SKM-1 treated with dmso at 0.1 percent for 144 hours (cell line): Measurements from ENCODE around the gene SELENOO.
"Not testable (repeated sequence)": the region's sequence is repeated elsewhere in the genome, so short reads cannot be mapped to it uniquely, and the experiment has no call there.

Experiments used
- DNase-seq: peaks from one replicate; lab custom pipeline; 2025; ENCODE audit not compliant: unreplicated experiment; lab: John Stamatoyannopoulos, UW

Gene SELENOO, protein sequence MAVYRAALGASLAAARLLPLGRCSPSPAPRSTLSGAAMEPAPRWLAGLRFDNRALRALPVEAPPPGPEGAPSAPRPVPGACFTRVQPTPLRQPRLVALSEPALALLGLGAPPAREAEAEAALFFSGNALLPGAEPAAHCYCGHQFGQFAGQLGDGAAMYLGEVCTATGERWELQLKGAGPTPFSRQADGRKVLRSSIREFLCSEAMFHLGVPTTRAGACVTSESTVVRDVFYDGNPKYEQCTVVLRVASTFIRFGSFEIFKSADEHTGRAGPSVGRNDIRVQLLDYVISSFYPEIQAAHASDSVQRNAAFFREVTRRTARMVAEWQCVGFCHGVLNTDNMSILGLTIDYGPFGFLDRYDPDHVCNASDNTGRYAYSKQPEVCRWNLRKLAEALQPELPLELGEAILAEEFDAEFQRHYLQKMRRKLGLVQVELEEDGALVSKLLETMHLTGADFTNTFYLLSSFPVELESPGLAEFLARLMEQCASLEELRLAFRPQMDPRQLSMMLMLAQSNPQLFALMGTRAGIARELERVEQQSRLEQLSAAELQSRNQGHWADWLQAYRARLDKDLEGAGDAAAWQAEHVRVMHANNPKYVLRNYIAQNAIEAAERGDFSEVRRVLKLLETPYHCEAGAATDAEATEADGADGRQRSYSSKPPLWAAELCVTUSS

GRCh38 chr22:50200461-50201190 lies at the start of gene SELENOO:
SELENOO (plus strand) TSS chr22:50201011; CDS start chr22:50201037, 26 bp downstream.
- peak; percentile 65 for DNase-seq

GRCh38 chr22:50151571-50152537 lies 49.0 kb upstream of the SELENOO start:
- DNase-seq = no peak

GRCh38 chr22:50153056-50153755 lies 47.6 kb upstream of the SELENOO start:
- DNase-seq = no peak

DNA sequence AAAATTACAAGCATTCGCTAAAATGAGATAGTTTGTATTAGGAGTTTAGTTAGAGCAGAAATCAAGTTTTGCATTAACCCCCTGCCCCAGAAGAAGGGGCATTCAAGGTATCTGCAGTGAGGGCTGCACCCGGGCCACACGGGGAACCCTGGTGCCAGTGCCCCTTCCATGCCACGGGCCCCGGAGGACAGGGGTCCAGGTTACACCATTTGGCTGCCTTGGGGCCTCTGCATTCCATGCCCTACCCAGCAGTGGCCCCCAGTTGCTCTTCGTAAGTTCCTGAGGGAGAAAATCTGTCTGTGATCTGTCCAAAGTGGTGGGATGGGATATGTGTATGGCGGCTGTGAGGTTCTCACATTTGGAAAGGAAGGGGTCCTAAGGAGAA lies 47.1 kb upstream of the SELENOO start:
- DNase-seq = no peak

GRCh38 chr22:50157709-50158375 lies 43.0 kb upstream of the SELENOO start:
- DNase-seq = no peak

- DNase-seq = no peak
Measured at GRCh38 chr22:50160947-50161346, 39.9 kb upstream of the SELENOO start.

- DNase-seq = no peak
Measured at GRCh38 chr22:50161508-50162390, 39.1 kb upstream of the SELENOO start.

GRCh38 chr22:50162391-50162956 lies 38.3 kb upstream of the SELENOO start:
- no peak for DNase-seq

GRCh38 chr22:50165436-50166123 lies 35.2 kb upstream of the SELENOO start:
- DNase-seq = no peak

DNA sequence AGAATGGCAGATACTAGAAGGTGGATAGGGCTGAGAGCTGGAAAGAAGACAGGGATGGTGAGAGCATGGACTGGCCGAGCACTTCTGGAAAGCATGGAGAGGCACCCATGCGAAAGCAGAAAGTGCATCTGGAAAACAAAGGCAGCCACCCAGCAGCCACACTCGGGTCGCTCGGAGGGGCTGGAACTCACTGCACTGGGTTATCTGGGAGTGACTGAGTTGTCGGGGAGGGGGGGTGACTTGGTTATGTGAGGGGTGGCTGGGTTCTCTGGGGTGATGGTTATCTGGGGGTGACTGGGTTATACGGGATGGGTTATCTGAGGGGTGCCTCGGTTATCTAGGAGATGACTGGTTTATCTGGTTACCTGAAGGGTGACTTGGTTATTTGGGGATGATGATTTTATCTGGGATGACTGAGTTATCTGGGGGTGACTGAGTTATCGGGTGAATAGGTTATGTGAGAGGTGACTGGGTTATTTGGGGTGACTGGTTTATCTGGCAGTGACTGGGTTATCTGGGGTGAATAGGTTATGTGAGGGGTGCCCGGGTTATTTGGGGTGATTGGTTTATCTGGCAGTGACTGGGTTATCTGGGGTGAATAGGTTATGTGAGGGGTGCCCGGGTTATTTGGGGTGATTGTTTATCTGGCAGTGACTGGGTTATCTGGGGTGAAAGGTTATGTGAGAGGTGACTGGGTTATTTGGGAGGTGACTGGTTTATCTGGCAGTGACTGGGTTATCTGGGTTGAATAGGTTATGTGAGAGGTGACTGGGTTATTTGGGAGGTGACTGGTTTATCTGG lies 32.9 kb upstream of the SELENOO start:
- DNase-seq = no peak

- not testable (repeated sequence) for DNase-seq
Measured at GRCh38 chr22:50168490-50169180, 32.2 kb upstream of the SELENOO start.

- no peak for DNase-seq
Measured at GRCh38 chr22:50169181-50169759, 31.5 kb upstream of the SELENOO start.

DNA sequence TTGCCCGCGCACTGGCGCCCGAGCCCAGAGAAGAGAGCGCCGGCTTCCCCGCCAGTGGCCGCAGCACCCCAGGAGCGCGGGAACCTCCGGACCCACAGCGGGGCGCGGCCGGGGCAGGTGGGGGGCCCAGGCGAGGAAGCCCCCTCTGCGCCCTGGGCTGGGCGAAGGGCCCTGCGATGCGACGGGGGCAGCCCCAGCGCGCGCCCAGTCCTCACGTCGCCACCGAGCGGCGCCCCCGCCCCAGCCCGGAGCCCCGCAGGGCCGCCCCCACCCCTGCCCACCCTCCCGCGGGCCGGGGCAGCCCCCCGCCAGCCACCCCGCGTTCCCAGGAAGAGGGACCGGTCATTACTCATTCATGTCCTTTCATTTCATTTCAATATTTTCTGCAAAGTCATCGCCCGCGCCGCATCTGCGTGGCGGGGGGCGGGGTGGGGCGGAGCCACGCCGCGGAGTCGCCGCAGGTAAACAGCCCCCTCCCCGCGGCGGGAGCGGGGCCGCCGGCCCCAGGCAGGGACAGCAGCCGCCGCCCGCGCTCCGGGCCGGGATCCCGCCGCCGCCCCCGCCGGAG lies 31.0 kb upstream of the SELENOO start:
- DNase-seq = no peak

DNA sequence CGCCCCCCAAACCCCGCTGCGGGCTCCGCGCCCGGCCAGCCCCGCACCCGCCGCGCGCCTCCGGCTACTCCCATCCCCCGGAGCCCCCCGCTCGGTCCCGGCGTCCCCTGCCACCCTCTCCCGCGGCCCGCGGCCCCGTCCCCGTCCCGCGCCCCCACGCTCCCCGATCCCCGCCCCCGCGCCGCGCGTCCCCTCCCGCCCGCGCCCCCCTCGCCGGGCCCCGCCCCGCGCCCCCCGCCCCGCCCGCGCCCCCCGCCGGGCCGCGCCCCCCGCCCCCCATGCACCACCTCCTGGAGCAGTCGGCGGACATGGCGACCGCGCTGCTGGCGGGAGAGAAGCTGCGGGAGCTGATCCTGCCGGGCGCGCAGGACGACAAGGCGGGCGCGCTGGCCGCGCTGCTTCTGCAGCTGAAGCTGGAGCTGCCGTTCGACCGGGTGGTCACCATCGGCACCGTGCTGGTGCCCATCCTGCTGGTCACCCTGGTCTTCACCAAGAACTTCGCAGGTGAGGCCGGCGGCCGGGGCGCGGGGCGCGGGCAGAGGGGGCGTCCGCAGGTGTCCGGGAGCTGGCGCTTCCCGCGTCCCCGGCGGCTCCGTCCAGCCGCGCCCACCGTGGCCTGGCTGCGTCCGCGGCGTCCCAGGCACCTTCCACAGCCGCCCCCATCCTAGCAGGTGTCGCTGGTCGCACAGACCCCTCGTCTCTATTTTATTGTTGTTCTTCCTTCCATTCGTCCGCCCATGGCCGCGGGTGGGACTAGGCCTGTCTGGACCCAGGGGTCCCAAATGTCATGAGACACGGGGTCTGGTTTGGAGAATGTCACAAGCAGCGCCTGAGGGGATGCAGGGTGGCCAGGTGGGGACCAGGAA lies 30.1 kb upstream of the SELENOO start, which contains the start of gene PANX2:
TSS of gene PANX2 (plus strand) at position 279 of the 866 bp plus-strand sequence. CDS start at position 279, 0 bp downstream.
- DNase-seq = no peak
